ENCODE data around the gene SHOC2. TPM values are rescaled to one million over a fixed set of nuclear protein-coding genes. Genes with fewer than 3 reads are reported as not detected.
A peak's percentile ranks its signal among the peaks of the same experiment; 100 is the strongest.

Gene SHOC2
- total and polyA plus RNA-seq, 8 donors, result 30.5 to 61.6 (median 36.5) TPM

DNA sequence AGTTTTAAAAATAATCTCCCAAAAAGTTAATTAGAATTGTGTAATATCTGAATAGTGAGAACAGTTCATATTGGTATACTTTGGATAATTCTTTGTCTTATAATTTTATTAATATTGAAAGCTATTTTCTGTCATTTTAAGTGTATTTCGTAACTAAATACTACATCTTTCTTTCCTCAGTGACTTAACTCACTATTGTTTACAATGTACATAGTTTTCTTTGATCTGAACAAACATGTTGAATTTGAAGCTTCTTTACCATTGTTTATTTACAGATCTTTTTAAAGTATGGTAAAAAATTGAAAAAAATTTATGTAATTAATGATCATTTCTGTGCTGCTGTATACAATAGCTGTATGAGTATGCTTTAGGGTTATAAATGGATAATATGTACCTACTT lies 42.6 kb upstream of the SHOC2 start:
- TF ChIP-seq, protein P1, sequence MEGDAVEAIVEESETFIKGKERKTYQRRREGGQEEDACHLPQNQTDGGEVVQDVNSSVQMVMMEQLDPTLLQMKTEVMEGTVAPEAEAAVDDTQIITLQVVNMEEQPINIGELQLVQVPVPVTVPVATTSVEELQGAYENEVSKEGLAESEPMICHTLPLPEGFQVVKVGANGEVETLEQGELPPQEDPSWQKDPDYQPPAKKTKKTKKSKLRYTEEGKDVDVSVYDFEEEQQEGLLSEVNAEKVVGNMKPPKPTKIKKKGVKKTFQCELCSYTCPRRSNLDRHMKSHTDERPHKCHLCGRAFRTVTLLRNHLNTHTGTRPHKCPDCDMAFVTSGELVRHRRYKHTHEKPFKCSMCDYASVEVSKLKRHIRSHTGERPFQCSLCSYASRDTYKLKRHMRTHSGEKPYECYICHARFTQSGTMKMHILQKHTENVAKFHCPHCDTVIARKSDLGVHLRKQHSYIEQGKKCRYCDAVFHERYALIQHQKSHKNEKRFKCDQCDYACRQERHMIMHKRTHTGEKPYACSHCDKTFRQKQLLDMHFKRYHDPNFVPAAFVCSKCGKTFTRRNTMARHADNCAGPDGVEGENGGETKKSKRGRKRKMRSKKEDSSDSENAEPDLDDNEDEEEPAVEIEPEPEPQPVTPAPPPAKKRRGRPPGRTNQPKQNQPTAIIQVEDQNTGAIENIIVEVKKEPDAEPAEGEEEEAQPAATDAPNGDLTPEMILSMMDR (IDR thresholded peaks at IDR 0.05), result no peak
- Histone ChIP-seq H3K27me3 (no peaks in the 10 kb centered on the region), H3K27ac (no peak overlapping the region), H3K9me3 (no peaks in the 10 kb centered on the region), H3K36me3 (peaks cover 0 to 7% of the 10 kb centered on the region in 2 donors), H3K4me1 (peaks cover 3 to 27% of the 10 kb centered on the region in 2 donors), H3K4me3 (no peak overlapping the region)
- intact Hi-C loops (cut with DNase I), result no loop called here
- ATAC-seq (no peak), DNase-seq (no peak)

DNA sequence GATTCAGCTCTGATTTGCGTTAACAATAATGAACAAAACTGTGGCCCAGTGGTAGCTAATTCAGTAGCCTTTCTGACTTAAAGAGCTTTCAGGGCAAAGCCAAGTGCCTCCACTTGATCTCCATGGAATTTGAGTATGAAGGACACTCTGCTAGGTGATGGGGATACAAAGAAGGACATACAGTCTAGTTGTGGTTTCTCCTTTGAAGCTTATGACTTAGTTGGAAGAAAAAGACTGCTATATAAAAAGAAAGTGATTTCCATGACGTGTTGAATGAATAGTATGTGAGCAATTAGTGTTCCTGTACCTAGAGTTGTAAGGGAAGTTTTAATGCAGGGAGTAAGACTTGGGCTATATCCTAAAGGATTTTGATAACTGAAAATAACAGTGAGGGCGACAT lies 39.4 kb upstream of the SHOC2 start:
- H3K4me1 ChIP-seq, result peaks cover 0 to 9% of the 10 kb centered on the region in 2 donors
- H3K27me3 ChIP-seq, result no peaks in the 10 kb centered on the region
- no peak overlapping the region for H3K4me3 ChIP-seq
- intact Hi-C loops (cut with DNase I), result no loop called here
- DNase-seq (no peak), ATAC-seq (peak; percentile 62)
- H3K9me3 ChIP-seq, result no peaks in the 10 kb centered on the region
- H3K27ac ChIP-seq, result no peak overlapping the region
- TF ChIP-seq, protein P1 (IDR thresholded peaks at IDR 0.05), result no peak
- peaks cover 0 to 21% of the 10 kb centered on the region in 2 donors for H3K36me3 ChIP-seq

DNA sequence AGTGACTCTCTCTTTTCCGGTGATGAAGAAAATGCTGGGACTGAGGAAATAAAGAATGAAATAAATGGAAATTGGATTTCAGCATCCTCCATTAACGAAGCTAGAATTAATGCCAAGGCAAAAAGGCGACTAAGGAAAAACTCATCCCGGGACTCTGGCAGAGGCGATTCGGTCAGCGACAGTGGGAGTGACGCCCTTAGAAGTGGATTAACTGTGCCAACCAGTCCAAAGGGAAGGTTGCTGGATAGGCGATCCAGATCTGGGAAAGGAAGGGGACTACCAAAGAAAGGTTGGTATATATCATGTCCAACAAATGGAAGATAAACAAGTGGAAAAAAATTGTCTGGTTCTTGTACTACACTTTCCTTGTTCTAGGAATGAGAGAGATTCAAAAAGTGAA lies 38.2 kb upstream of the SHOC2 start:
- Histone ChIP-seq H3K27me3 (no peaks in the 10 kb centered on the region), H3K4me3 (no peak overlapping the region), H3K36me3 (peaks cover 0 to 21% of the 10 kb centered on the region in 2 donors), H3K4me1 (peaks cover 0 to 5% of the 10 kb centered on the region in 2 donors), H3K9me3 (no peaks in the 10 kb centered on the region), H3K27ac (no peak overlapping the region)
- DNase-seq (no peak), ATAC-seq (no peak)
- TF ChIP-seq, protein P1 (IDR thresholded peaks at IDR 0.05), result no peak
- intact Hi-C loops (cut with DNase I), result no loop called here

DNA sequence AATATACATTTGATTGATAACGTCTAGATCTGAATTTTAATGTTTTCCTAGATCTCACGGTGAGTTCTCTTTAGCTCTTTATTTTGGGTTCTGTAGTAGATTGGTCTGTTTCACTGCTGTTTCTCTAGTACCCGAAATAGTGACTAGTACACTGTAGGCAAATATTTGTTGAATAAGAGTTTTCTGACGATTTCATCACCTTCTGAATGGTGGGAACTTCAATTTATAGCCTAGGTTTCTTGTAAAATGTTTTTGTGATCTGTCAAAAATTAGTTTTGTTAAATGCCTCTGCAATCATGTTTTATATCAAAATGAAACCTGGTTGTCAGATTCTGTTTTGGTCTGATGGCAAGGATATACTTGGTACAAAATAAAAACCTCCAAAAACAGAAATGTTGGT lies 37.5 kb upstream of the SHOC2 start:
- intact Hi-C loops (cut with DNase I), result no loop called here
- TF ChIP-seq, protein P1 (IDR thresholded peaks at IDR 0.05), result no peak
- H3K4me3 ChIP-seq, result no peak overlapping the region
- no peaks in the 10 kb centered on the region for H3K9me3 ChIP-seq
- DNase-seq (no peak), ATAC-seq (no peak)
- H3K4me1 ChIP-seq, result peaks cover 0 to 4% of the 10 kb centered on the region in 2 donors
- no peak overlapping the region for H3K27ac ChIP-seq
- H3K27me3 ChIP-seq, result no peaks in the 10 kb centered on the region
- peaks cover 0 to 23% of the 10 kb centered on the region in 2 donors for H3K36me3 ChIP-seq

DNA sequence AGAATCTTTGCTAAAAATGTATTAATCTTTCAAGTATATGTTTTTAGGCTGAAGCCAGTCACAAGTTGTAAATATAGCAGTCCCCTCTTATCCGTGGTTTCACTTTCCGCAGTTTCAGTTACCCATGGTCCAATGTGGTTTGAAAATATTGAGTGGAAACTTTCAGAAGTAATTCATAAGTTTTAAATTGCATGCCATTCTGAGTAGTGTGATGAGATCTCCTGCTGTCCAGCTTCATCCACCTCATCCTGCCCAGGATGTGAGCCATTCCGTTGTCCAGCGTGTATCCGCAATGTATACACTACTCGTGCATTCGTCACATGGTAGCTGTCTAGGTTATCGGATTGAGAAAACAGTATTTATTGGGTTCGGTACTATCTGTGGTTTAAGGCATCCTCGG lies 35.5 kb upstream of the SHOC2 start:
- DNase-seq (no peak), ATAC-seq (no peak)
- H3K27ac ChIP-seq, result no peak overlapping the region
- no peaks in the 10 kb centered on the region for H3K9me3 ChIP-seq
- intact Hi-C loops (cut with DNase I), result no loop called here
- TF ChIP-seq, protein P1 (IDR thresholded peaks at IDR 0.05), result no peak
- H3K4me1 ChIP-seq, result peaks cover 0 to 4% of the 10 kb centered on the region in 2 donors
- H3K4me3 ChIP-seq, result no peak overlapping the region
- H3K36me3 ChIP-seq, result peaks cover 0 to 34% of the 10 kb centered on the region in 2 donors
- no peaks in the 10 kb centered on the region for H3K27me3 ChIP-seq
